Coronary artery (tissue), 2 donors: ENCODE data around the gene KLHL13.

Source experiments
- DNase-seq: peaks from one replicate; pipeline ENCODE4 v3.0.0-alpha.2; 2017; ENCODE audit warnings: low spot score
- H3K27ac ChIP-seq, 2 donors: fragments of 200-600 bp; sonication (generic); one replicate each; pipeline ENCODE4 v1.5.1; 2016 to 2019
- H3K4me3 ChIP-seq: fragments of 200-600 bp; sonication (generic); 2 replicates; pipeline ENCODE4 v1.5.1; 2016; ENCODE audit warnings: mild to moderate bottlenecking, moderate library complexity
- CTCF ChIP-seq: fragments of 200-600 bp; sonication (generic); IDR thresholded peaks from one replicate; pipeline ENCODE4 v1.5.1; 2019; ENCODE audit warnings: antibody characterized with exemption

KLHL13 gene

GRCh38 chrX:117978402-117978801 lies 138.2 kb downstream of the KLHL13 start:
- no peak for TF ChIP-seq CTCF
- Histone ChIP-seq H3K27ac (no peak overlapping the region), H3K4me3 (no peak overlapping the region)
- DNase-seq = no peak

GRCh38 chrX:117977526-117977925 lies 139.1 kb downstream of the KLHL13 start:
- H3K27ac ChIP-seq = no peak overlapping the region
- DNase-seq = no peak
- H3K4me3 ChIP-seq = no peak overlapping the region
- no peak for TF ChIP-seq CTCF

GRCh38 chrX:117973110-117973807 lies 143.4 kb downstream of the KLHL13 start:
- no peak overlapping the region for H3K4me3 ChIP-seq
- DNase-seq = no peak
- no peak overlapping the region for H3K27ac ChIP-seq
- no peak for TF ChIP-seq CTCF

- no peak for DNase-seq
- H3K27ac ChIP-seq = no peak overlapping the region
- H3K4me3 ChIP-seq = no peak overlapping the region
- TF ChIP-seq CTCF = no peak
Observed at GRCh38 chrX:117972711-117973109, 143.9 kb downstream of the KLHL13 start.

GRCh38 chrX:117969782-117970181 lies 146.8 kb downstream of the KLHL13 start:
- DNase-seq = no peak
- Histone ChIP-seq H3K27ac (no peak overlapping the region), H3K4me3 (no peak overlapping the region)
- no peak for TF ChIP-seq CTCF

GRCh38 chrX:117969328-117969727 lies 147.3 kb downstream of the KLHL13 start:
- TF ChIP-seq CTCF = no peak
- no peak overlapping the region for H3K4me3 ChIP-seq
- DNase-seq = no peak
- no peak overlapping the region for H3K27ac ChIP-seq

GRCh38 chrX:117959045-117959444 lies 157.6 kb downstream of the KLHL13 start:
- Histone ChIP-seq H3K27ac (no peak overlapping the region), H3K4me3 (no peak overlapping the region)
- no peak for DNase-seq
- TF ChIP-seq CTCF = no peak
